ENCODE measurements around the gene SPAG8. TPM values are rescaled to one million over a fixed set of nuclear protein-coding genes. Genes with fewer than 3 reads are reported as not detected.

Gene SPAG8
- total RNA-seq, 1 experiment from 2014 or later: 1.0 TPM

DNA sequence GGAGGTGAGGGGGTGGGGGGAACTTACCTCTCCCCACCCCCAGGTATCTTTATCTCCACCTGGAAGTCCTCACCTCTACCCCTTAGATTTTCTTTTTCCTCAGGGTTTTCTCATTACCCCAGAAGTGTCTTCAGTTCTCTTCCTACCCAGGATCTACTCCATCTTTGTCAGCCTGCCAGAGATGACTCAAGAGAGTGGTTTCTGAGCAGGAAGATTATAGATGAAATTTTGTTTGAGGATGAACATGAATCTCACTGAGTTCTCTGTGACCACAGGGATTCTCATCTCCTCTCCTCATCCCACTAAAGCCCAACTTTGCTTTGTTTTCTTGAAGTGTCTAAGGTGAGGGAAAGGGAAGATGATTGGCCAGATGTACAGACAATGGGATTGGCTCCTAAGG, 8.0 kb upstream of the SPAG8 start:
- Histone ChIP-seq H3K79me2 (ENCODE audit: low read depth) (no peaks in the 10 kb centered on the region), H3K9me2 (ENCODE audit: insufficient read depth) (no peaks in the 10 kb centered on the region), H2AFZ (no peak overlapping the region), H3K4me2 (no peak overlapping the region), H3K4me1 (replicated peaks; ENCODE audit: insufficient read depth) (no peaks in the 10 kb centered on the region), H3K27ac (no peak overlapping the region), H3F3A (ENCODE audit: insufficient read depth, low read depth) (0 out of 2 replicates have a peak, but pooled peaks cover 3% of the 10 kb centered on the region), H3K36me3 (ENCODE audit: low read depth) (no peaks in the 10 kb centered on the region), H3K4me3 (no peak overlapping the region), H3K9me3 (ENCODE audit: insufficient read depth, low read depth) (no peaks in the 10 kb centered on the region), H4K20me1 (ENCODE audit: insufficient read depth) (no peaks in the 10 kb centered on the region), H3K27me3 (ENCODE audit: insufficient read depth, low read depth) (no peaks in the 10 kb centered on the region)
- no peak for TF ChIP-seq EZH2 (IDR thresholded peaks at IDR 0.05; ENCODE audit: low read depth)
- TF ChIP-seq, protein P1, sequence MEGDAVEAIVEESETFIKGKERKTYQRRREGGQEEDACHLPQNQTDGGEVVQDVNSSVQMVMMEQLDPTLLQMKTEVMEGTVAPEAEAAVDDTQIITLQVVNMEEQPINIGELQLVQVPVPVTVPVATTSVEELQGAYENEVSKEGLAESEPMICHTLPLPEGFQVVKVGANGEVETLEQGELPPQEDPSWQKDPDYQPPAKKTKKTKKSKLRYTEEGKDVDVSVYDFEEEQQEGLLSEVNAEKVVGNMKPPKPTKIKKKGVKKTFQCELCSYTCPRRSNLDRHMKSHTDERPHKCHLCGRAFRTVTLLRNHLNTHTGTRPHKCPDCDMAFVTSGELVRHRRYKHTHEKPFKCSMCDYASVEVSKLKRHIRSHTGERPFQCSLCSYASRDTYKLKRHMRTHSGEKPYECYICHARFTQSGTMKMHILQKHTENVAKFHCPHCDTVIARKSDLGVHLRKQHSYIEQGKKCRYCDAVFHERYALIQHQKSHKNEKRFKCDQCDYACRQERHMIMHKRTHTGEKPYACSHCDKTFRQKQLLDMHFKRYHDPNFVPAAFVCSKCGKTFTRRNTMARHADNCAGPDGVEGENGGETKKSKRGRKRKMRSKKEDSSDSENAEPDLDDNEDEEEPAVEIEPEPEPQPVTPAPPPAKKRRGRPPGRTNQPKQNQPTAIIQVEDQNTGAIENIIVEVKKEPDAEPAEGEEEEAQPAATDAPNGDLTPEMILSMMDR (conservative IDR thresholded peaks at IDR 0.05): no peak
- intact Hi-C loops (cut with micrococcal nuclease; ENCODE audit: unreplicated experiment): no loop called here
- no peak for DNase-seq
- ChIA-PET CTCF (no interaction called here), POLR2A (ENCODE audit: unreplicated experiment) (no interaction called here)
- BruUV-seq (replicated peaks): no TSS peak

DNA sequence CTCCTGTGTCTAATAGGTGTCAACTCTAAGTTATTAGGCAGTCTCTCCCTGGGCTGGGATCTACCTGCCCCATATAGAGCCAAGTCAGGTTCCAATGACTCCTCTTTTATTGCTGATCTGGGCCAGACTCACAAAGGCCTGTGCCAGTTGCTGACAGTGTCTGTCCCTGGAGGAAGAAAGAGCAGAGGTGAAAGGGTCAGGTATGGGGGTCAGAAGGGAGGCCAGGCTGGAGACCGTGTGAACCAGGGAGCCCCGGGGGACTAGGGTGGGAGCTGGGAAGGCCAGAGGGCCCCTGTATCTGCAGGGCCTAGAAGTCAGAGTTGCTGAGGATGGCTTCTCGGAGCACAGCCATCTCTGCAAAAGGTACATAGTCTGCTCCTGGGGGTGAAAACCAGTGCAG, 6.3 kb upstream of the SPAG8 start:
- Histone ChIP-seq H3K36me3 (ENCODE audit: low read depth) (no peaks in the 10 kb centered on the region), H3K79me2 (ENCODE audit: low read depth) (no peaks in the 10 kb centered on the region), H4K20me1 (ENCODE audit: insufficient read depth) (no peaks in the 10 kb centered on the region), H3K9me3 (ENCODE audit: insufficient read depth, low read depth) (no peaks in the 10 kb centered on the region), H3K27ac (no peak overlapping the region), H3K4me2 (no peak overlapping the region), H3K4me1 (replicated peaks; ENCODE audit: insufficient read depth) (peaks cover 8% of the 10 kb centered on the region), H3F3A (ENCODE audit: insufficient read depth, low read depth) (peaks cover 13% of the 10 kb centered on the region; the same call in 1 of the 2 replicates), H3K27me3 (ENCODE audit: insufficient read depth, low read depth) (no peaks in the 10 kb centered on the region), H2AFZ (no peak overlapping the region), H3K9me2 (ENCODE audit: insufficient read depth) (no peaks in the 10 kb centered on the region), H3K4me3 (no peak overlapping the region)
- ChIA-PET POLR2A (ENCODE audit: unreplicated experiment) (interaction anchor here (0.6 kb wide), 1 partner anchor 135 kb away, joined by 3 read pairs; no protein-coding TSS in a partner anchor), CTCF (no interaction called here)
- intact Hi-C loops (cut with micrococcal nuclease; ENCODE audit: unreplicated experiment): no loop called here
- TF ChIP-seq, protein P1 (conservative IDR thresholded peaks at IDR 0.05): no peak
- TF ChIP-seq EZH2 (IDR thresholded peaks at IDR 0.05; ENCODE audit: low read depth): no peak
- DNase-seq: no peak
- BruUV-seq (replicated peaks): no TSS peak

DNA sequence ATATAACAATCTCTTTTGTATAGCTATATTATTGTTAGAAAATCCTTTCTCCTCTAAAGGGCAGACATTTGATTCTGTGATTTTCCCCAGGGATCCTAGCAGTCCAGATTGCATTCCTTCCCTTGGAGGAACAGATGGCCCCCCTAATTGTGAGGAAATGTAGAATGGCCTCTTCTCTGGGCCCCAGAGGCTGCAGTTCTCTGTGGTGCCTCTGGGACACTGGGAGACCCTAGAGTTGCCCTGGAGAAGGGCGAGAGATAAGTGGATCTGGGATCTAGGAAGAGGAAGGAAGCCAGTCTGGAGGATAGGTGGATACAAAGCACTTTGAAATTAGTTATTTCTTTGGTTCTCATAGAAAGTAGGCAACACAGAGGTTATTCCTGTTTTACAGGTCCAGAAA, 4.6 kb upstream of the SPAG8 start:
- Histone ChIP-seq H3K9me3 (ENCODE audit: insufficient read depth, low read depth) (no peaks in the 10 kb centered on the region), H3K27ac (no peak overlapping the region), H3K79me2 (ENCODE audit: low read depth) (no peaks in the 10 kb centered on the region), H3K9me2 (ENCODE audit: insufficient read depth) (no peaks in the 10 kb centered on the region), H3K4me2 (no peak overlapping the region; the same call in 1 of the 2 replicates), H3F3A (ENCODE audit: insufficient read depth, low read depth) (peaks cover 13% of the 10 kb centered on the region; the same call in 1 of the 2 replicates), H4K20me1 (ENCODE audit: insufficient read depth) (no peaks in the 10 kb centered on the region), H3K4me1 (replicated peaks; ENCODE audit: insufficient read depth) (peaks cover 8% of the 10 kb centered on the region), H3K4me3 (no peak overlapping the region), H3K27me3 (ENCODE audit: insufficient read depth, low read depth) (no peaks in the 10 kb centered on the region), H3K36me3 (ENCODE audit: low read depth) (no peaks in the 10 kb centered on the region), H2AFZ (no peak overlapping the region)
- no peak for DNase-seq
- ChIA-PET POLR2A (ENCODE audit: unreplicated experiment) (no interaction called here), CTCF (no interaction called here)
- no TSS peak for BruUV-seq (replicated peaks)
- TF ChIP-seq, protein P1 (conservative IDR thresholded peaks at IDR 0.05): no peak
- no peak for TF ChIP-seq EZH2 (IDR thresholded peaks at IDR 0.05; ENCODE audit: low read depth)
- intact Hi-C loops (cut with micrococcal nuclease; ENCODE audit: unreplicated experiment): no loop called here

Measured in PC-9 (cell line).